NCI-H524 (cell line): ENCODE results near the gene SHISA4.
"Not testable (repeated sequence)": the region's sequence is repeated elsewhere in the genome, so short reads cannot be mapped to it uniquely, and the experiment has no call there.

Experiments used
- DNase-seq, 2 experiments: peaks; one replicate each; lab custom pipeline; 2025; lab: John Stamatoyannopoulos, UW

Gene SHISA4

DNA sequence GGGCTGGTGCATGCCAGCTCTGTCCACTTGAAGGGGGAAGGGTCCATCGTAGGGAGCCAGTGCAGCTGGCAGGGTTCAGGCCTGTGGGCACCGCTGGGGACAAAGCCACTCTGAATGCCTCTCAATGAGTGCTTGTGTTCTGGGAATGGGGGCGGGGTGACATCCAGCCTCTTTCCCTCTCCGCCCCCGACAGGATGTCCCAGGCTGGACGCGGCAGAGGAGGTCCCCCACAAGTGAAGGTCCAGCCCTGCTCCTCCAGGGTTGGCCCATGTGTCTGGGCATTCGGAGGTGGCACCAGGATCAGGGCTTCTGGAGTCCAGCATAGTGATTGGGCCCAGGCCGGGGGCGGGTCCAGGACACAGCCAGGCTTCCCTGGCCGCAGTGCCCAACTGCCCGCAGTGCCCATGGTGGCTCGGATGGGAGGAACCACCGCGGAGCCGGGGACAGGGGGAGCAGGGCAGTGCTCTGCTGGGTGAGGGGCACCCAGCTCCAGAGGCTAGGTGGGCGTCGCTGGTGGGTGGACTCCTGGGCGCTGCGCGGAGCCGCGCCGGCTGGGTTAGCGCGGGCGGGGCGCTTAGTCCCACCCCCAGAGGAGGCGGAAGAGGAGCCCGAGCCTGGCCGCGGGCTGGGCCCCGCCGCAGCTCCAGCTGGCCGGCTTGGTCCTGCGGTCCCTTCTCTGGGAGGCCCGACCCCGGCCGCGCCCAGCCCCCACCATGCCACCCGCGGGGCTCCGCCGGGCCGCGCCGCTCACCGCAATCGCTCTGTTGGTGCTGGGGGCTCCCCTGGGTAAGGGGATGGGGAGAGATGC, at the start of gene SHISA4:
Gene SHISA4, plus strand, starts transcription at position 617 of the 808 bp plus-strand sequence. Its CDS starts 97 bp downstream, at position 714.
- DNase-seq, result peak in 1 of 2 experiments; percentile 37

DNA sequence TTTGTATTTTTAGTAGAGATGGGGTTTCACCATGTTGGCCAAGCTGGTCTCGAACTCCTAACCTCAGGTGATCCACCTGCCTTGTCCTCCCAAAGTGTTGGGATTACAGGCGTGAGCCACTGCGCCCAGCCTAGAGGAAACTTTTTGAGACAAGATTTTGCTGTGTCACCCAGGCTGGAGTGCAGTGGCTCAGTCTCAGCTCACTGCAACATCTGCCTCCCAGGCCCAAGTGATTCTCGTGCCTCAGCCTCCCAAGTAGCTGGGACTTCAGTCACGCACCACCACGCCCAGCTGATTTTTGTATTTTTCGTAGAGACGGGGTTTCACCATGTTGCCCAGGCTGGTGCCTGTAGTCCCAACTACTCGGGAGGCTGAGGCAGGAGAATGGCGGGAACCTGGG, 49.6 kb upstream of the SHISA4 start:
- not testable (repeated sequence) for DNase-seq

GRCh38 chr1:201840055-201840454, 48.6 kb upstream of the SHISA4 start:
- no peak for DNase-seq

DNA sequence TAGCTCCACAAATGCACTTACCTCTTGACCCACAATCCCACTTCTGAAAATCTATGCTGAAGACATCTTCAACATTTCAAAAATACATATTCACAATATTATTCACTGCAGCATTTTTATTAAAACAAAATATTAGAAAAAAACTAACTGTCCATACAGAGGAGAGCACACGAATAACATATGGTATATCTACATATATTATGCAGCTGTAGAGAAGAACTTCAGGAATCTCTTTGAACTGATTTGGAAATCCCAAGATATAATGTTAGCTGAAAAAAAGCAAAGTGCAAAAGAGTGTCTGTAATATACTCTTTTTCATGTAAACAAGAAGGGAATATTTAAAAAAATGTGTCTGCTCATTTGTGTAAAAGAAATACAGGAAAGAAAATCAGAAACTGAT, 48.2 kb upstream of the SHISA4 start:
- no peak for DNase-seq

DNA sequence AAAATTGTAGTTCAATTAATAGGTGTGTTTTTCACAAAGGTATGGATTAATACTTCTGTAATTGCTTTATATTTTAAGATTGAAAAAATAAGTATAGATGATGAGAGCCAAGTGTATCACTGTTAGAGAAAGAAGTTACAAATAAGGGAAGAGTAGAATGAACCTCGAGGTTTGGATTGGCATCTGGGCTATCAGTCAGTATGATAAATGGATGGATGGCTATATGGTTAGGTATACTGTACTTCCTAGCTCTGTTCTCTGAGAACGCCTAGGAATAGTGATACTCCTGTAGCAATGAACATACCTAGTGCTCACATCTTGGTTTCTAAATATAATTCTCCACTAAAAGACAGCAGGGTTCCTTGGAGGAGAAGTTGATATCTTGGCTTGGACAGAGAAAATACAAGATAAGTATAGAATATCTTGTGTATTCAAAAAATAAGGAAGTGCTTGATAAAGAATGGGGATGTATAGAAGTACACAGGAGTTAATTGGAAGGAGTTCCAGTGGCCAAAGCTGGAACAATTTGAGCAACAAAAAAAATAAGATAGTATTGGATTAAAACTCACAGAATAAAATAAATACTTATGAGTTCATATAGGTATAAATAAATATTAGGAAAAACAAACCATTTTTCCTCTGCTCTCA, 47.3 kb upstream of the SHISA4 start:
- DNase-seq, result no peak

DNA sequence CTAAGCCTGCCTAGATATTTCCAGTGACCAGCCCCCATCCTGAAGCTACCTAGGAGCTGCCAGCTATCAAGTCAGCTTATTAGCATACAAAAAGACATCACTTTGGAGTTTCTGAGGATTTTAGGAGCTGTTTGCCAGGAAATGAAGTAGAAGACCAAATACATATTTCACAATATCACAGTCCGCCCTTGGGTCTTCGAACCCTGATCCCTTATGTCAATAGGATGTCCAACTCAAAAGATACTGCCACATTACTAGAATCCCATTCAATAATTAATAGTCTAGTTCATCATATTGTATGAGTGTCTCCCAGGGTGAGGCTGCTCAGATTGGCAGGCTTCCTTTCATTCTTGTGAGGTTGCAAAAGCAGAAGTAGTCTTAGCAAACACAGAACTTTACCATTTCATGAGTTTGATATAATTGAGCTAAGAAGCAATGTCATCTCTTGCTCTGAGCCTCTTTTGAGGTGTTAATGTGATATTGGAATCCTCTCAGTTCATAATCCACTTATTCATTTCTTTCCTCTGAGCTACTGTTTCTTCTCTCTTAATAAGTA, 46.1 kb upstream of the SHISA4 start:
- DNase-seq, result no peak

DNA sequence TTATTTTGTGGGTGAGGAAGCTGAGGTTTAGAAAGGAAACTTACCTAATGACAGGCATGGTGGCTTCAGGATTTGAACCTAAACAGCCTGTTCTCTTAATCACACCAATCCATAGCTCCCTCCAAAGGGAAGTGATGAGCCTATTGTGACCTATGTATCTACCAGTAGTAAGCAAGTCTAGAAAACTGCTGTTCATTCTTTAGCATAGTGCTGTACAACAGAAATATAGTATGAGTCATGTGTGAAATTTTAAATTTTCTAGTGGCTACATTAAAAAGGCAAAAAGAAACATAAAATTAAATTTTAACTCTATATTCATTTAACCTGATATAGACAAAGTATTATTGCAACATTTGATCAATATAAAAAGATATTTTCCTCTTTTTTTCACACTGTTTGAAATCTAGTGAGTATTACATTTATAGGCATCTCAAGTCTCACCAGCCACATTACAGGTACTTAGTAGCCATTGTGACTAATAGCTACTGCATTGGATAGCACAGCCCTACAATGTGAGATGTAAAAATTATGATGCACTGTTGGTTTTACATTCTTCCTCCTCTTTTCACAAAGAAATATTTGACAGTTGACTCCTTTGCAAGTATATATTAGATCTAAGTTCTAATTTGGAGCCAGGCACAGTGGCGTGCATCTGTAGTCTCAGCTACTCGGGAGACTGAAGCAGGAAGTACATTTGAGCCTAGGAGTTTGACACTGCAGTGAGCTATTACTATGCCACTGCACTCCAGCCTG, 43.2 kb upstream of the SHISA4 start:
- no peak for DNase-seq

GRCh38 chr1:201847150-201847549, 41.5 kb upstream of the SHISA4 start:
- no peak for DNase-seq

DNA sequence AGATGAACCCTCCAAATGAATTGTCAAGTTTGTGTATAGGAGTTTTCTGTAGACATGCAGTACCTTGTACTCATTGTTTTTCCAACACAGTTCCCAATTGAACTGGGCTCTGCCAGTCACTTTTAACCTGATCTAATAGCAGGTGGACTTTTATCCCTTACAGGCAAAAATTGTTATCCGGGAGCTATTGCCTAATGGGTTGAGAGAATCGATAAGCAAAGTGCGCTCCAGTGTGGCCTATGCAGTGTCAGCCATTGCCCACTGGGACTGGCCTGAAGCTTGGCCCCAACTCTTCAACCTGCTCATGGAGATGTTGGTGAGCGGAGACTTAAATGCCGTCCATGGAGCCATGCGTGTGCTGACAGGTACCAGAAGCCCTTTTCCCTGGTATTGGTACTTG, 40.5 kb upstream of the SHISA4 start:
- no peak for DNase-seq

GRCh38 chr1:201849372-201850052, 39.2 kb upstream of the SHISA4 start:
- DNase-seq, result no peak

GRCh38 chr1:201850053-201850397, 38.7 kb upstream of the SHISA4 start:
- DNase-seq, result no peak

- no peak for DNase-seq
Observed at GRCh38 chr1:201851949-201852348, 36.7 kb upstream of the SHISA4 start.

GRCh38 chr1:201856722-201857121, 32.0 kb upstream of the SHISA4 start:
- not testable (repeated sequence) for DNase-seq

DNA sequence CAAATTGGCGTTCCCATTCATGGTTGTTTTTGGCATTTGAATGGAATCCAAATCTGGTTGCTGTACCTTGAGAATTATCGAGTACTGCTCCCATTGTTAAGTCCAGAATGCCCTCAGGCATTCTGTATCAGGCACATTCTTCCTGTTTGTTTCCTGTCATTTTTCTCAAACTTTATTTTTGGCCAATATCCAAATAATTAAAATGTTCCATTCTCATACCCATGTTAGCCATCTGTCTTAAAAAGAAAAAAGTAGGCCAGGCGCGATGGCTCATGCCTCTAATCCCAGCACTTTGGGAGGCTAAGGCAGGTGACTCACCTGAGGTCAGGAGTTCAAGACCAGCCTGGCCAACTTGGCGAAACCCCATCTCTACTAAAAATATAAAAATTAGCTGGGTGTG, 29.3 kb upstream of the SHISA4 start:
- no peak for DNase-seq

DNA sequence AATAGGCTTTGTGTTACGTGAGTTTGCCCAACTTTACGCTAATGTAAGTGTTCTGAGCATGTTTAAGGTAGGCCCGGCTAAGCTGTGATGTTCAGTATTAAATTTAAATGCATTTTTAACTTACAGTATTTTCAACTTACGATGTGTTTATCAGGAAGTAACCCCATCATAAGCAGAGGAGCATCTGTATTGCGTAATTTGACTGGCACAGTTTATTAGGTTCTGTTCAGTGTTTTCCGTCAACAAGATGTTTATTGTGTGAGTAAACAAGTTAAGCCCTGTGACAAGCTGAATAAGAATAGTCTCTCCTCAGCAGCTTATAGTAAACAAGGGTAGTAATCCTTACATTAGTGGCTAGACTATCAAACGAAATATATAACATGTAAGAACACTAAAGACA, 27.2 kb upstream of the SHISA4 start:
- no peak for DNase-seq

- DNase-seq, result no peak
Observed at GRCh38 chr1:201870397-201870796, 18.3 kb upstream of the SHISA4 start.

GRCh38 chr1:201874672-201875071, 14.0 kb upstream of the SHISA4 start:
- DNase-seq, result no peak

- DNase-seq, result peak in 1 of 2 experiments; percentile 19
Observed at GRCh38 chr1:201876148-201876818, 12.4 kb upstream of the SHISA4 start.

DNA sequence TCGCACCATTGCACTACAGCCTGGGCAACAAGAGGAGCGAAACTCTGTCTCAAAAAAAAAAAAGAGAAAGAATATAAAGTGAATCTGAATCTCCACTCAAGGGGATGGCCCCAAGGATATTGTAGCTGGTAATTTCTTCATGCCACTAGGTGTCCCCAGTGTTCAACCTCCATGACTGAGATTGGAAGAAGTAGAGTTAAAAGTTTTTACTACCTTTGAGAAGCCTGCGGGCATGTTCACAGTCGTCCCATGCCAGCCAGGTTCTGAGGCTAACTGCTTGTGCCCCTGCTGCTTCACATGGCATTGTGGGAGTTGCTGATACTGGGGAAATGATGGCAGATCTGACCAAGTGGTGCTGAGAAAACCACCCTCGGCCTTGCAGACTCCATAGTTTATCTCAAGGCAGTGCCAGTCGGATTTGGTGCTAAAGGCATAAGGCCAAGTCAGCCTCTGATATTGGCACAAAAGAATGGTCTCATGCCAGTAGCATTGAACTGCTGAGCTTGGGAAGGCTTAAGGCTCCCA, 10.8 kb upstream of the SHISA4 start:
- peak in 1 of 2 experiments; percentile 38 for DNase-seq

DNA sequence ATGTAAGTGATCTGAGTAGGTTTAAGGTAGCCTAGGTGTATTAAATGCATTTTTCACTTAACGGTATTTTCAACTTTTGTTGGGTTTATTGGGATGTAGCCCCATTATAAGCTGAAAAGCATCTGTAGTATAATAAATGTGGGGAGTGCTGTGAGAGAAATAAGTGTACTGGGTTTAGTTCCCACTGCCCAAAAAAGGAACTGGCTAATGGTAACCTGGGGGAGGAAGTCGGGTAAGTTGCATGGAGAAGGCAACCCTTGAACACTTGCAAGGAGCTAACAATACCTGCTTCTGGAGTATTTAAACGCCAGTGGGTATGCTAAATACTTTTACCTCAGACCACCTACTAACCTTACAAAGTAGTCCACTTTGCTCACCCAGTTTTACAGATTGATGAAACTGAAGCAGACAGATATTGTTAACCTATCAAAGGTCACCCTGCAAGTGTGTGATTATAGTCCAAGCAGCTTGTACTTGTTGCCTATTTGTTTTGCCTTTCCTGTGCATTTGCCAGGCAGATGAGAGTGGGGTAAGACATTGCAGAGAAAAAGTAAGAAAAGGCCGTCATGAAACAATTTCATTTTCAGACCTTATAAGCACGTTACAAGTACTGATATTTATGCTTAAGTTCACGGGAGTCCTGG, 7.6 kb upstream of the SHISA4 start:
- DNase-seq, result no peak

DNA sequence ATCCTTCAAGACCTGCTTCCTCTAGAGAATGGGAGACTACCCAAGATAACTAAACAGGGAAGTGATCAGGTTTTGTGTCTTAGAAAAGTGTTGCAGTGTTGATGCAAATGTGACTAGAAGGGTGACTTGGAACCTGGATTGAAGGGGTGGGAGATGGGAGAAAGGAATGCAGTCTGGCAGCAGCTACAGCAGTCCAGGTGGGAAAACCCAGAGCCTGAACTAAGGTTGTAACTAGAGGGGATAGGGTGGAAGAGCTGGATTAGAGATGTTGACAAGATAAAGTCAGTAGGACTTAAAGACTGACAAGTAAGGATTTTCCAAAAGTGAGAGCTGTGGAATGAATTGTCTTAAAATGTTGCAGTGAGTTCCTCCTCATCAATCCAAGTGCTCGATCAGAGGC, 7.1 kb upstream of the SHISA4 start:
- DNase-seq, result no peak
